HFF-Myc (cell line): ENCODE measurements around the gene ELN.
A peak's percentile ranks its signal among the peaks of the same experiment; 100 is the strongest.

Experiments used
- DNase-seq: peaks from one replicate; pipeline ENCODE4 v3.0.0-alpha.2; 2011; ENCODE audit warnings: low read depth; ENCODE audit errors: extremely low read depth
- H3K4me3 ChIP-seq: replicated peaks from 2 replicates; pipeline ENCODE4 v1.5.1; 2011; ENCODE audit warnings: low read depth, mild to moderate bottlenecking, control low read depth, low read length
- CTCF ChIP-seq: IDR thresholded peaks from 2 replicates; pipeline ENCODE4 v1.5.1; 2012; ENCODE audit warnings: mild to moderate bottlenecking, low read depth, low read length, control low read depth; ENCODE audit errors: missing control alignments

ELN gene

GRCh38 chr7:74071121-74071520 lies 43.1 kb downstream of the ELN start:
- TF ChIP-seq CTCF, result no peak
- DNase-seq, result no peak

GRCh38 chr7:74074770-74075169 lies 46.8 kb downstream of the ELN start:
- DNase-seq, result no peak
- no peak for TF ChIP-seq CTCF

More at GRCh38 chr7:74071121-74071520, 43.1 kb downstream of the ELN start:
- H3K4me3 ChIP-seq, result no peak overlapping the region

GRCh38 chr7:74078461-74078860 lies 50.5 kb downstream of the ELN start:
- no peak overlapping the region for H3K4me3 ChIP-seq
- no peak for DNase-seq
- TF ChIP-seq CTCF, result no peak

More at GRCh38 chr7:74074770-74075169, 46.8 kb downstream of the ELN start:
- no peak overlapping the region for H3K4me3 ChIP-seq

GRCh38 chr7:74082770-74083116 lies 54.8 kb downstream of the ELN start:
- TF ChIP-seq CTCF, result no peak
- H3K4me3 ChIP-seq, result no peak overlapping the region; the same call in 1 of the 2 replicates
- DNase-seq, result no peak

- DNase-seq, result no peak
- peak within 1 kb of the TSS; percentile 68 for H3K4me3 ChIP-seq
- no peak for TF ChIP-seq CTCF
Observed at GRCh38 chr7:74083117-74083876, 55.3 kb downstream of the ELN start, which contains the start of gene LIMK1. LIMK1 (plus strand) TSS chr7:74083804; CDS start chr7:74083991, 187 bp downstream.

- no peak for DNase-seq
Observed at GRCh38 chr7:74083928-74084721, 56.2 kb downstream of the ELN start.

More at GRCh38 chr7:74083928-74084721, 56.2 kb downstream of the ELN start:
- no peak for TF ChIP-seq CTCF
- peak overlapping the region; percentile 68 for H3K4me3 ChIP-seq
